ENCODE data around the gene NPTX1. TPM values are rescaled to one million over a fixed set of nuclear protein-coding genes. Genes with fewer than 3 reads are reported as not detected.

The NPTX1 gene
- total and polyA plus RNA-seq, 9 of the 15 experiments (the other 6 are each of a cell fraction or from before 2014, with no cell fraction given) = 0.04 TPM; not detected in 8

GRCh38 chr17:80432961-80433550, 43.4 kb downstream of the NPTX1 start:
- no peak for FAIRE-seq
- WGBS (ENCODE audit: insufficient coverage, low coverage, missing lambda C conversion rate) = 0% methylated on average over 6 of the region's 6 CpGs
- POLR2A ChIA-PET = interaction anchor here (0.6 to 1.2 kb wide), 2 partner anchors 22 to 633 kb away, joined by 3 to 4 read pairs; no protein-coding TSS in a partner anchor

More at GRCh38 chr17:80432961-80433550, 43.4 kb downstream of the NPTX1 start:
- ATAC-seq = no peak
- peaks cover 19% of the 10 kb centered on the region for H4K20me1 ChIP-seq (replicated peaks; ENCODE audit: control insufficient read depth, insufficient read depth, low read length)
- no TSS peak for BruUV-seq (replicated peaks)
- TF ChIP-seq, protein P1, sequence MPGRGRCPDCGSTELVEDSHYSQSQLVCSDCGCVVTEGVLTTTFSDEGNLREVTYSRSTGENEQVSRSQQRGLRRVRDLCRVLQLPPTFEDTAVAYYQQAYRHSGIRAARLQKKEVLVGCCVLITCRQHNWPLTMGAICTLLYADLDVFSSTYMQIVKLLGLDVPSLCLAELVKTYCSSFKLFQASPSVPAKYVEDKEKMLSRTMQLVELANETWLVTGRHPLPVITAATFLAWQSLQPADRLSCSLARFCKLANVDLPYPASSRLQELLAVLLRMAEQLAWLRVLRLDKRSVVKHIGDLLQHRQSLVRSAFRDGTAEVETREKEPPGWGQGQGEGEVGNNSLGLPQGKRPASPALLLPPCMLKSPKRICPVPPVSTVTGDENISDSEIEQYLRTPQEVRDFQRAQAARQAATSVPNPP (IDR thresholded peaks at IDR 0.05; ENCODE audit: borderline replicate concordance, insufficient read depth, insufficient read length) = no peak
- no peak for TF ChIP-seq PHF8 (IDR thresholded peaks at IDR 0.05; ENCODE audit: borderline replicate concordance, low read length)
- no peak for TF ChIP-seq RBM17 (IDR thresholded peaks at IDR 0.05; ENCODE audit: borderline replicate concordance, low read depth, low read length)
- no peak for TF ChIP-seq GATAD2B (IDR thresholded peaks at IDR 0.05; ENCODE audit: borderline replicate concordance)
- no peak for TF ChIP-seq ZKSCAN8 (CRISPR knock-in tag; IDR thresholded peaks at IDR 0.05)
- no peak for TF ChIP-seq HNRNPH1 (optimal IDR thresholded peaks at IDR 0.05; ENCODE audit: low read depth, low read length)
- TF ChIP-seq ZNF699 (CRISPR knock-in tag; IDR thresholded peaks at IDR 0.05; ENCODE audit: insufficient replicate concordance) = no peak
- no peaks in the 10 kb centered on the region for H3K79me2 ChIP-seq (ENCODE audit: control insufficient read depth, insufficient read depth, low read length)
- DNase-seq (ENCODE audit: extremely low read depth in 1 of 4, low spot score in 3 of 4) = no peak
- no peaks in the 10 kb centered on the region for H3K36me3 ChIP-seq (ENCODE audit: control insufficient read depth, insufficient read depth, low read length)
- intact Hi-C loops (cut with micrococcal nuclease) = no loop called here
- no peak overlapping the region for H3K9ac ChIP-seq (ENCODE audit: insufficient read depth in 1 of 2, low read depth in 2 of 2, low read length in 2 of 2)
- H3K27me3 ChIP-seq (ENCODE audit: control insufficient read depth in 2 of 2, insufficient read depth in 2 of 2, low read length in 2 of 2) = peaks cover 31 to 74% of the 10 kb centered on the region in 2 experiments; a peak in 3 of 5 replicates
- no peaks in the 10 kb centered on the region; the same call in 1 of the 2 replicates for H3K9me3 ChIP-seq (replicated peaks; ENCODE audit: control insufficient read depth, insufficient read depth, low read depth, low read length)
- in situ Hi-C loops (cut with MboI) = no loop called here
- no peak overlapping the region for H3K4me3 ChIP-seq
- H3K9me1 ChIP-seq (ENCODE audit: control insufficient read depth, insufficient read depth, low read length) = no peaks in the 10 kb centered on the region
- H3K4me1 ChIP-seq (replicated peaks in 1 of 2; ENCODE audit: control insufficient read depth in 2 of 2, insufficient read depth in 2 of 2, low read length in 2 of 2) = peaks cover 0 to 29% of the 10 kb centered on the region in 2 experiments; a peak in 2 of 5 replicates
- no peak overlapping the region for H2AFZ ChIP-seq (ENCODE audit: low read depth, low read length)
- CTCF ChIA-PET (ENCODE audit: low intra/inter-chr PET ratio) = no interaction called here
- H3K27ac ChIP-seq (ENCODE audit: extremely low read depth, low read depth, low read length) = no peak overlapping the region
- H3K4me2 ChIP-seq (ENCODE audit: insufficient read depth, low read length) = no peak overlapping the region
